ENCODE data around the gene GIMAP6. TPM values are rescaled to one million over a fixed set of nuclear protein-coding genes. Genes with fewer than 3 reads are reported as not detected.
"Not testable (repeated sequence)": the region's sequence is repeated elsewhere in the genome, so short reads cannot be mapped to it uniquely, and the experiment has no call there.

GIMAP6 gene
- total and polyA plus RNA-seq, 2 of the 8 experiments (the other 6 are each of a cell fraction or from before 2014, with no cell fraction given): not detected

DNA sequence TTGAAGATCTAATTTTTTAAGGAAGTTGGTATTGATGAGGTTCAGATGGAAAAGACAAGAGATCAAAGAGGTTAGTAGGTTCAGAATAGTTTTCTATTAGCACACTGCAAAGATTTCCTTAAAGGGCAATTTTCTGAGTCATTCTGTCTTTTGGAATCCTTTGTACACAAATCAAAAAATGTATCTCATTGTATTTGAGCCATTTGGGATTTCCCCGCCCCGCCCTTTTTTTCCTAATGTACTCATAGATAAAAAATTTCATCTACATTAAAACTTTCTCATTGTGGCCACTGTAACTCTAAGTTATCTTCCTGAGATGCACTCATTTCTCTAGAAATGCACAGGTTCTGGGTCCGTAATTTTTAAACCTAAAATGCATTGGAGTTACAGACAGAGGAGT is 12.1 kb downstream of the GIMAP6 start:
- H3K23ac ChIP-seq (ENCODE audit: insufficient read length): no peak overlapping the region
- no peak overlapping the region for H2AFZ ChIP-seq (ENCODE audit: low read length)
- POLR2A ChIA-PET (ENCODE audit: partially characterized antibody): no interaction called here
- no peaks in the 10 kb centered on the region for H3K36me3 ChIP-seq (ENCODE audit: control insufficient read depth in 2 of 4, insufficient read depth in 4 of 4, low read length in 3 of 4)
- 78% methylated on average over 3 of the region's 3 CpGs; no CpG with 5 or more reads in 1 of the 2 experiments for WGBS, 2 experiments (ENCODE audit: extremely low coverage in 1 of 2, insufficient coverage in 1 of 2, insufficient read length in 1 of 2, insufficient replicate concordance in 2 of 2, low coverage in 1 of 2, low lambda C conversion rate in 2 of 2, missing lambda C conversion rate in 1 of 2)
- no peaks in the 10 kb centered on the region for H4K20me1 ChIP-seq (replicated peaks in 1 of 2; ENCODE audit: control insufficient read depth in 1 of 2, insufficient read depth in 2 of 2, low read length in 2 of 2)
- H3K79me2 ChIP-seq (ENCODE audit: control insufficient read depth in 1 of 2, insufficient read depth in 2 of 2, low read length in 2 of 2): no peaks in the 10 kb centered on the region
- no peak overlapping the region for H3K27ac ChIP-seq (ENCODE audit: low read depth, low read length)
- no peak overlapping the region for H2BK120ac ChIP-seq (replicated peaks; ENCODE audit: low read depth, low read length)
- no peak overlapping the region for H3K9ac ChIP-seq (replicated peaks in 1 of 4; ENCODE audit: extremely low read depth in 1 of 4, low read depth in 3 of 4, low read length in 3 of 4)
- no peak overlapping the region for H4K5ac ChIP-seq (ENCODE audit: insufficient read length, low read depth, low read length)
- TF ChIP-seq ZNF274 (IDR thresholded peaks at IDR 0.05; ENCODE audit: borderline replicate concordance, extremely low read depth, low read length): no peak
- H3K4me1 ChIP-seq (replicated peaks in 1 of 4; ENCODE audit: control insufficient read depth in 3 of 4, insufficient read depth in 4 of 4, low read length in 3 of 4): no peaks in the 10 kb centered on the region
- H2BK20ac ChIP-seq (ENCODE audit: low read length): no peak overlapping the region
- no peak overlapping the region for H3K56ac ChIP-seq (replicated peaks; ENCODE audit: insufficient read length, low read depth, low read length)
- no peaks in the 10 kb centered on the region for H3K79me1 ChIP-seq (ENCODE audit: low read depth, low read length)
- no peak overlapping the region for H3K18ac ChIP-seq (ENCODE audit: extremely low read depth, low read length)
- CTCF ChIA-PET (ENCODE audit: partially characterized antibody): no interaction called here
- no peaks in the 10 kb centered on the region for H3K23me2 ChIP-seq (ENCODE audit: low read depth, low read length)
- no peak for DNase-seq (ENCODE audit: low read depth in 1 of 2, low spot score in 2 of 2)
- H2AK5ac ChIP-seq (ENCODE audit: low read depth, low read length): no peak overlapping the region
- H3K4me3 ChIP-seq (ENCODE audit: extremely low read depth in 1 of 4, insufficient read depth in 2 of 4, low read depth in 3 of 4, low read length in 4 of 4): no peak overlapping the region
- no peak for FAIRE-seq
- no peak overlapping the region for H4K8ac ChIP-seq (ENCODE audit: extremely low read depth, insufficient read depth, low read length)
- H2BK12ac ChIP-seq (ENCODE audit: low read depth, low read length): no peak overlapping the region
- no peaks in the 10 kb centered on the region for H3K9me3 ChIP-seq (ENCODE audit: insufficient read depth in 2 of 2, low read depth in 1 of 2, low read length in 1 of 2)
- H3K14ac ChIP-seq (ENCODE audit: insufficient read length): no peak overlapping the region
- no peak overlapping the region for H3K4ac ChIP-seq (replicated peaks; ENCODE audit: insufficient read length, low read depth, low read length)
- H4K91ac ChIP-seq (replicated peaks; ENCODE audit: insufficient read length, low read length): no peak overlapping the region
- H2BK5ac ChIP-seq (ENCODE audit: low read depth, low read length): no peak overlapping the region
- no peak overlapping the region for H3K4me2 ChIP-seq (ENCODE audit: insufficient read depth in 1 of 2, low read depth in 2 of 2, low read length in 2 of 2)
- H3K27me3 ChIP-seq (replicated peaks in 1 of 4; ENCODE audit: control insufficient read depth in 3 of 4, extremely low read depth in 1 of 4, insufficient read depth in 3 of 4, low read length in 3 of 4): peaks cover 0 to 1% (median 0%) of the 10 kb centered on the region in 4 experiments; a peak in 1 of 7 replicates
- no peak overlapping the region for H2BK15ac ChIP-seq (ENCODE audit: low read length)

DNA sequence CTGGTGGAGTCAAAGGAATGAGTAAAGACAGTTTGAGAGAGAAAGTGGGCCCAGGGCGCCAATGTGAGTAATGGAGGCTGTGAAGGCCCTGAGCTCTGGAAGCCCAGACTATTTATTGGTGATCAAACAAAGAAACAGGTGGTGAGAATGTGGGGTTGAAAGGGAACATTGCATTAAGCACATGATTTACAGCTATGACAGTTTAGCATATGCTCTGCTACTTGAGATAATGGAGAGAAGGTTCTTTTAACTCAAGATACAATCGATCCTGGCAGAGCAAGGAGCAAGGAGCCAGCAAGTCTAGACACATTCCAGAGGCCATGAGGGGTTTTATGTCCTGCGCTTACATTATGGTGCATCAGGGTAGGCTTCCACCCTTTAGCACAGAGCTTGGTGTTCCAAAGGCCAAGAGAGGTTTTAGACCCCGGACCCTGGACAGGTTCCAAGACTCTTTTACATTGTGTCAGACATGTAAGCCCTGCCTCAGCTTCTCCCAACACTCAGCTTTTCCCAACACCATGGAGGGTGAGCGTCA is 16.9 kb downstream of the GIMAP6 start:
- WGBS, 2 experiments (ENCODE audit: extremely low coverage in 1 of 2, insufficient coverage in 1 of 2, insufficient read length in 1 of 2, insufficient replicate concordance in 2 of 2, low coverage in 1 of 2, low lambda C conversion rate in 2 of 2, missing lambda C conversion rate in 1 of 2): 96% methylated on average over 5 of the region's 5 CpGs; no CpG with 5 or more reads in 1 of the 2 experiments
- H4K8ac ChIP-seq (ENCODE audit: extremely low read depth, insufficient read depth, low read length); H2AK5ac ChIP-seq (ENCODE audit: low read depth, low read length); H4K91ac ChIP-seq (replicated peaks; ENCODE audit: insufficient read length, low read length); H3K4ac ChIP-seq (replicated peaks; ENCODE audit: insufficient read length, low read depth, low read length); H3K4me2 ChIP-seq (ENCODE audit: insufficient read depth in 1 of 2, low read depth in 2 of 2, low read length in 2 of 2); H3K4me1 ChIP-seq (replicated peaks in 1 of 4; ENCODE audit: control insufficient read depth in 3 of 4, insufficient read depth in 4 of 4, low read length in 3 of 4); H3K79me2 ChIP-seq (ENCODE audit: control insufficient read depth in 1 of 2, insufficient read depth in 2 of 2, low read length in 2 of 2); H3K9me3 ChIP-seq (ENCODE audit: insufficient read depth in 2 of 2, low read depth in 1 of 2, low read length in 1 of 2); DNase-seq (ENCODE audit: low read depth in 1 of 2, low spot score in 2 of 2); H3K14ac ChIP-seq (ENCODE audit: insufficient read length); H3K36me3 ChIP-seq (ENCODE audit: control insufficient read depth in 2 of 4, insufficient read depth in 4 of 4, low read length in 3 of 4); H3K27ac ChIP-seq (ENCODE audit: low read depth, low read length); H2BK20ac ChIP-seq (ENCODE audit: low read length); H3K4me3 ChIP-seq (ENCODE audit: extremely low read depth in 1 of 4, insufficient read depth in 2 of 4, low read depth in 3 of 4, low read length in 4 of 4); H3K18ac ChIP-seq (ENCODE audit: extremely low read depth, low read length); H3K9ac ChIP-seq (replicated peaks in 1 of 4; ENCODE audit: extremely low read depth in 1 of 4, low read depth in 3 of 4, low read length in 3 of 4); H3K23me2 ChIP-seq (ENCODE audit: low read depth, low read length); H2BK15ac ChIP-seq (ENCODE audit: low read length); H4K20me1 ChIP-seq (replicated peaks in 1 of 2; ENCODE audit: control insufficient read depth in 1 of 2, insufficient read depth in 2 of 2, low read length in 2 of 2); H2AFZ ChIP-seq (ENCODE audit: low read length); H3K27me3 ChIP-seq (replicated peaks in 1 of 4; ENCODE audit: control insufficient read depth in 3 of 4, extremely low read depth in 1 of 4, insufficient read depth in 3 of 4, low read length in 3 of 4); H3K56ac ChIP-seq (replicated peaks; ENCODE audit: insufficient read length, low read depth, low read length); H2BK120ac ChIP-seq (replicated peaks; ENCODE audit: low read depth, low read length); H4K5ac ChIP-seq (ENCODE audit: insufficient read length, low read depth, low read length); POLR2A ChIA-PET (ENCODE audit: partially characterized antibody); H2BK5ac ChIP-seq (ENCODE audit: low read depth, low read length); H3K79me1 ChIP-seq (ENCODE audit: low read depth, low read length); FAIRE-seq; H3K23ac ChIP-seq (ENCODE audit: insufficient read length); H2BK12ac ChIP-seq (ENCODE audit: low read depth, low read length): not testable (repeated sequence)
- CTCF ChIA-PET (ENCODE audit: partially characterized antibody): interaction anchor here (1.3 kb wide), 1 partner anchor 77 kb away, joined by 3 read pairs; no protein-coding TSS in a partner anchor

Data from H1 (cell line).